ENCODE data around the gene NTPCR. TPM values are rescaled to one million over a fixed set of nuclear protein-coding genes. Genes with fewer than 3 reads are reported as not detected.

Gene NTPCR
- total and polyA plus RNA-seq, 9 donors: 17.5 to 46.5 (median 37.6) TPM

DNA sequence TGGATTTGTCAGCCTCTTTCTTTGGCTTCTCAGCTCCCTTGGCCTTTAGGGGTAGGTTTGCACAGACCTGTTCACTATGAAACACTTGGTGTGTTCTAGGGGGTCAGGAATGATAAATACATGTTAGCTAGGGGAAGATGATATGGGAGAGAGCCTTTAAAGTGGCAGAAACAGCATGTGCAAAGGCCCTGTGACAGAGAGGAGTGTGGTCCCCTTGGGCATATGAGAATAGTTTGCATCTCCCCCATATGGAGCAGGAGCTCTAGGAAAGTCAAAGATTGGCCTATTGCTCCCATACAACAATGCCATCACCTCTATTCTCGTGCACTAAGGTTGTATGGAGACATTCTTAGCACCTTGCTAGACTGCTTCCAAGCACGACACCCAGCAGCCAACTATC lies 10.7 kb upstream of the NTPCR start:
- WGBS, 3 donors: 89 to 93% (median 89%) methylated on average over 2 of the region's 2 CpGs
- DNase-seq: no peak
- intact Hi-C loops (cut with DNase I): no loop called here
- H3K9me3 ChIP-seq: no peaks in the 10 kb centered on the region
- no peaks in the 10 kb centered on the region for H3K27me3 ChIP-seq
- no peaks in the 10 kb centered on the region for H3K36me3 ChIP-seq
- H3K4me1 ChIP-seq (ENCODE audit: insufficient read depth): no peaks in the 10 kb centered on the region
- H3K27ac ChIP-seq: no peak overlapping the region
- TF ChIP-seq EP300 (IDR thresholded peaks at IDR 0.05) (no peak), POLR2A (IDR thresholded peaks at IDR 0.05) (no peak)
- TF ChIP-seq, protein P1, sequence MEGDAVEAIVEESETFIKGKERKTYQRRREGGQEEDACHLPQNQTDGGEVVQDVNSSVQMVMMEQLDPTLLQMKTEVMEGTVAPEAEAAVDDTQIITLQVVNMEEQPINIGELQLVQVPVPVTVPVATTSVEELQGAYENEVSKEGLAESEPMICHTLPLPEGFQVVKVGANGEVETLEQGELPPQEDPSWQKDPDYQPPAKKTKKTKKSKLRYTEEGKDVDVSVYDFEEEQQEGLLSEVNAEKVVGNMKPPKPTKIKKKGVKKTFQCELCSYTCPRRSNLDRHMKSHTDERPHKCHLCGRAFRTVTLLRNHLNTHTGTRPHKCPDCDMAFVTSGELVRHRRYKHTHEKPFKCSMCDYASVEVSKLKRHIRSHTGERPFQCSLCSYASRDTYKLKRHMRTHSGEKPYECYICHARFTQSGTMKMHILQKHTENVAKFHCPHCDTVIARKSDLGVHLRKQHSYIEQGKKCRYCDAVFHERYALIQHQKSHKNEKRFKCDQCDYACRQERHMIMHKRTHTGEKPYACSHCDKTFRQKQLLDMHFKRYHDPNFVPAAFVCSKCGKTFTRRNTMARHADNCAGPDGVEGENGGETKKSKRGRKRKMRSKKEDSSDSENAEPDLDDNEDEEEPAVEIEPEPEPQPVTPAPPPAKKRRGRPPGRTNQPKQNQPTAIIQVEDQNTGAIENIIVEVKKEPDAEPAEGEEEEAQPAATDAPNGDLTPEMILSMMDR (IDR thresholded peaks at IDR 0.05): no peak
- H3K4me3 ChIP-seq: no peak overlapping the region

DNA sequence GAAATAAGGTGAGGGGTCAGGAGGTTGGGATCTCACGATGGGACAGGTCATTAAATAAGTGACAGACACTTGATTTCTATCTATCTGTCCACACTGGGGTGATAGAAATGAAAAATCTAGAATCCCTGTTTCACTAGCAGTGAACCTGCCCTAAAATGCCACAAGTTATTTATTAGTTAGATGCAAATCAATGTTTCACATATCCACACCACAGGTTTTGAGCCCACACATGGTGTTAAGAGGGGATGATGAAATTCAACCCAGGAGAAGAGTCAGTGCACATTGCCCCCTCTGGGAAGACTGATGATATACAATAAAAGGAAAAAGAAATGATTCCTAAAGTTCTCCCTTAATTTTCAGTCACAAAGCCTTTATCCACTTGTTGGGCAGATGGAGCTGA lies 10.1 kb upstream of the NTPCR start:
- intact Hi-C loops (cut with DNase I): no loop called here
- H3K4me3 ChIP-seq: no peak overlapping the region
- WGBS, 3 donors: 50 to 62% (median 54%) methylated on average over 1 of the region's 1 CpG
- no peak overlapping the region for H3K27ac ChIP-seq
- no peak for TF ChIP-seq EP300 (IDR thresholded peaks at IDR 0.05)
- TF ChIP-seq, protein P1 (IDR thresholded peaks at IDR 0.05): no peak
- TF ChIP-seq POLR2A (IDR thresholded peaks at IDR 0.05): no peak
- DNase-seq: no peak
- H3K27me3 ChIP-seq: no peaks in the 10 kb centered on the region
- H3K36me3 ChIP-seq: no peaks in the 10 kb centered on the region
- no peaks in the 10 kb centered on the region for H3K4me1 ChIP-seq (ENCODE audit: insufficient read depth)
- no peaks in the 10 kb centered on the region for H3K9me3 ChIP-seq

DNA sequence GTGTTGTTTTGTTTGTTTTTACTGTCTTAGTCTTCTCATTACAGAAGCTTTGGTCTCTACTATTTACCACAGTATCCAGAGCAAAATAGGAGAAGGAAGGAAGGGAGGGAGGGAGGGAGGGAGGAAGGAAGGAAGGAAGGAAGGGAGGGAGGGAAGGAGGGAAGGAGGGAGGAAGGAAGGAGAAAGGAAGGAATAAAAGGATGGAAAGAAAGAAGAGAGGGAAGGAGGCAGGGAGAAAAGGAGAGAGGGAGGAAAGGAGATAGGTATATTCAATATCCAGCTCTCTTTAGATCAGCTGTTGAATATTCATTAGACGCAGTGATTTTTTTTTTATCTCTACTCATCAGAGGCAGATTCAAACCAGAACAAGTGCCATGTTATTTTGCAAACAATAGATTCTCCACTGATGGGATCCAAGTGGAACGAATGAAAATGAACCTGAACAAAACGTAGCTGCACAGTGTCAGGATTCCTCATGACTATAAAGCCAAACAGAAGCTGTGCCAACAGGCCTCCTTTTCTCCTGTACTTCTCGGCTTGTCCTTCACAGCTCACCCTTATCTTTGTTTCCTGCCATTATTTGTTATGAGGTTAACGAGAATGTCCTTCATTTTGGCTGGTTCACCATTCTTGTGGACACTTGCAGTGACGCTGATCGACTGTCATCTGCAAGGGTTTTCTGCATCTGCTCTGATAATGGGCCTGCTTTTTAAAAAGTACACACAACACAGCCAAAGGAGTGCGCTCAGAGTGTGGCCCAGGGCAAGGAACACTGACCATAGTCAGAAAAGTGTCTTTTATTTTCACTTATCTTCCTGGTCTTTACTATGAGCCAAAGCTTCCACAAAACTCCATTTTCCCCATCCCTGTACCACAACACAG lies 7.8 kb upstream of the NTPCR start:
- no peak overlapping the region for H3K4me3 ChIP-seq
- no peaks in the 10 kb centered on the region for H3K27me3 ChIP-seq
- no peak overlapping the region for H3K27ac ChIP-seq
- no peaks in the 10 kb centered on the region for H3K4me1 ChIP-seq (ENCODE audit: insufficient read depth)
- no peak for DNase-seq
- TF ChIP-seq POLR2A (IDR thresholded peaks at IDR 0.05) (no peak), EP300 (IDR thresholded peaks at IDR 0.05) (no peak)
- TF ChIP-seq, protein P1 (IDR thresholded peaks at IDR 0.05): no peak
- intact Hi-C loops (cut with DNase I): no loop called here
- no peaks in the 10 kb centered on the region for H3K9me3 ChIP-seq
- no peaks in the 10 kb centered on the region for H3K36me3 ChIP-seq
- WGBS, 3 donors: 62 to 73% (median 67%) methylated on average over 8 of the region's 8 CpGs

DNA sequence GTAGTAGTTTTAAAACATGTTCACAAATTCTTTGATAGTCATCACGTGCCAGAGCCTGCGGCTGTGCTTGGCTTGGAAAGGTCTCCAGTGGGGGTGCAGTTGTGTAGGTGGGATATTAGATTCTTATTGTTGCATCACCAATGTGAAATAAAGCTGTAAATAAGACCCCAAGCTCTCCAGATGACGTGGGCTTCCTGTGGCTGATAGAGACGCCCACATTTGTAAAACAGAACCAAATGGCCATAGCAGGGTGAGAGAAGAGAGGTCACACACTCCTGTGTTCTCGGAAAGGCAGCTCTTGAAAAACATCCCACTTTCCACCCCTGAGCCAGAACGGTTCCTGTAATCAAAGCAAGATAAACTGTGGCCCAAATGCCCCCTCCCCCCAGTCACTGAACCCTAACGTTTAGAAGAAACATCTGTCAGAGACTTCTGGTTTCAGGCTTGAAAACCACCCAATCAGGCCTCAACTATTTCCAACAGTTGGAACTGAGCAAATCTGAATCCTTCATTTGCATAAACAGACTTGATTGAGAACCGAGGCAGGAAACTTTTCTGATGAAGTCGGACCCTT lies 6.6 kb upstream of the NTPCR start:
- Histone ChIP-seq H3K27ac (no peak overlapping the region), H3K27me3 (no peaks in the 10 kb centered on the region), H3K36me3 (no peaks in the 10 kb centered on the region), H3K4me3 (no peak overlapping the region), H3K9me3 (no peaks in the 10 kb centered on the region), H3K4me1 (ENCODE audit: insufficient read depth) (no peaks in the 10 kb centered on the region)
- WGBS, 3 donors: 20 to 26% (median 22%) methylated on average over 9 of the region's 9 CpGs
- intact Hi-C loops (cut with DNase I): no loop called here
- DNase-seq: peak in 1 of 5 donors; percentile 28
- no peak for TF ChIP-seq EP300 (IDR thresholded peaks at IDR 0.05)
- TF ChIP-seq POLR2A (IDR thresholded peaks at IDR 0.05): no peak
- TF ChIP-seq, protein P1 (IDR thresholded peaks at IDR 0.05): no peak
